H9 (cell line): ENCODE results near the gene ROBO3. TPM values are rescaled to one million over a fixed set of nuclear protein-coding genes. Genes with fewer than 3 reads are reported as not detected.

Experiments
- DNase-seq: peaks from one replicate; pipeline ENCODE4 v3.0.0-alpha.2; 2017
- H2AFZ ChIP-seq: one replicate; pipeline ENCODE4 v1.6.1; 2013; ENCODE audit warnings: mild to moderate bottlenecking, low read length, control low read depth, moderate library complexity
- H2AK5ac ChIP-seq: 2 replicates; pipeline ENCODE4 v1.6.1; 2013; ENCODE audit warnings: low read length, control low read depth, mixed read lengths; ENCODE audit not compliant: insufficient read length
- H2BK120ac ChIP-seq: one replicate; pipeline ENCODE4 v1.6.1; 2013; ENCODE audit warnings: low read depth, mild to moderate bottlenecking, low read length, control low read depth, inconsistent platforms; ENCODE audit not compliant: poor library complexity, severe bottlenecking
- H2BK12ac ChIP-seq: 2 replicates; pipeline ENCODE4 v1.6.1; 2013; ENCODE audit warnings: low read length, control low read depth, mixed read lengths, low read depth; ENCODE audit not compliant: insufficient read length
- H2BK15ac ChIP-seq: 2 replicates; pipeline ENCODE4 v1.6.1; 2013; ENCODE audit warnings: low read depth, low read length, control low read depth
- H2BK20ac ChIP-seq: one replicate; pipeline ENCODE4 v1.6.1; 2013; ENCODE audit warnings: low read depth, mild to moderate bottlenecking, low read length, control low read depth, inconsistent platforms; ENCODE audit not compliant: poor library complexity, severe bottlenecking
- H2BK5ac ChIP-seq: 2 replicates; pipeline ENCODE4 v1.6.1; 2013; ENCODE audit warnings: low read length, control low read depth, mixed read lengths; ENCODE audit not compliant: insufficient read length
- H3K14ac ChIP-seq: 2 replicates; pipeline ENCODE4 v1.6.1; 2013; ENCODE audit warnings: low read length, control low read depth; ENCODE audit not compliant: insufficient read depth
- H3K18ac ChIP-seq: 2 replicates; pipeline ENCODE4 v1.6.1; 2013; ENCODE audit warnings: low read depth, mild to moderate bottlenecking, mixed read lengths, low read length, control low read depth; ENCODE audit not compliant: insufficient read length
- H3K23ac ChIP-seq: 2 replicates; pipeline ENCODE4 v1.6.1; 2013; ENCODE audit warnings: low read length, control low read depth, mixed read lengths, low read depth; ENCODE audit not compliant: insufficient read length
- H3K23me2 ChIP-seq: 2 replicates; pipeline ENCODE4 v1.6.1; 2013; ENCODE audit warnings: low read depth, mild to moderate bottlenecking, mixed read lengths, low read length, control low read depth; ENCODE audit not compliant: insufficient read length, poor library complexity, severe bottlenecking
- H3K27ac ChIP-seq: 2 replicates; pipeline ENCODE4 v1.5.1; 2013; ENCODE audit warnings: low read length, control low read depth, mixed read lengths, low read depth; ENCODE audit not compliant: insufficient read length
- H3K27me3 ChIP-seq: 2 replicates; pipeline ENCODE4 v1.6.1; 2013; ENCODE audit warnings: low read length, control low read depth, inconsistent platforms; ENCODE audit not compliant: insufficient read depth
- H3K4ac ChIP-seq: 2 replicates; pipeline ENCODE4 v1.6.1; 2013; ENCODE audit warnings: low read depth, mild to moderate bottlenecking, control low read depth, inconsistent platforms, low read length, moderate library complexity
- H3K4me1 ChIP-seq: 2 replicates; pipeline ENCODE4 v1.6.1; 2013; ENCODE audit warnings: low read length, control low read depth, inconsistent platforms; ENCODE audit not compliant: insufficient read depth
- H3K4me2 ChIP-seq: 2 replicates; pipeline ENCODE4 v1.6.1; 2013; ENCODE audit warnings: low read length, control low read depth, mixed read lengths; ENCODE audit not compliant: insufficient read length, insufficient read depth
- H3K56ac ChIP-seq: 2 replicates; pipeline ENCODE4 v1.6.1; 2013; ENCODE audit warnings: low read depth, mild to moderate bottlenecking, mixed read lengths, low read length, control low read depth; ENCODE audit not compliant: insufficient read length
- H3K79me1 ChIP-seq: 2 replicates; pipeline ENCODE4 v1.6.1; 2013; ENCODE audit warnings: low read depth, mild to moderate bottlenecking, moderate library complexity, low read length, control low read depth, inconsistent platforms; ENCODE audit not compliant: insufficient read depth, poor library complexity, severe bottlenecking
- H3K79me2 ChIP-seq: 2 replicates; pipeline ENCODE4 v1.6.1; 2013; ENCODE audit warnings: low read length, control low read depth, inconsistent platforms; ENCODE audit not compliant: insufficient read depth
- H3K9ac ChIP-seq: 2 replicates; pipeline ENCODE4 v1.6.1; 2013; ENCODE audit warnings: low read length, control low read depth, mixed read lengths; ENCODE audit not compliant: insufficient read length; ENCODE audit errors: extremely low read depth
- H3K9me3 ChIP-seq: one replicate; pipeline ENCODE4 v1.6.1; 2013; ENCODE audit warnings: low read depth, low read length, inconsistent platforms; ENCODE audit not compliant: control insufficient read depth
- H3T11ph ChIP-seq: one replicate; pipeline ENCODE4 v1.6.1; 2013; ENCODE audit warnings: mild to moderate bottlenecking, low read length, control low read depth, inconsistent platforms
- H4K20me1 ChIP-seq: one replicate; pipeline ENCODE4 v1.6.1; 2013; ENCODE audit not compliant: control insufficient read depth, insufficient read length, insufficient read depth
- H4K5ac ChIP-seq: 2 replicates; pipeline ENCODE4 v1.6.1; 2013; ENCODE audit warnings: low read depth, mild to moderate bottlenecking, mixed read lengths, low read length, control low read depth; ENCODE audit not compliant: insufficient read length
- H4K8ac ChIP-seq: replicated peaks from 2 replicates; pipeline ENCODE4 v1.6.1; 2013; ENCODE audit warnings: low read length, control low read depth, mixed read lengths, low read depth; ENCODE audit not compliant: insufficient read length
- H4K91ac ChIP-seq: 2 replicates; pipeline ENCODE4 v1.6.1; 2013; ENCODE audit warnings: low read depth, mild to moderate bottlenecking, moderate library complexity, mixed read lengths, low read length, control low read depth; ENCODE audit not compliant: insufficient read length
- H3K27ac Mint-ChIP-seq, 3 experiments: 2 replicates in 2 of 3; 3 replicates in 1 of 3; pipeline ENCODE4 v1.8.0; 2020 to 2021; ENCODE audit warnings: mixed read lengths in 3 of 3, mild to moderate bottlenecking in 1 of 3, moderate library complexity in 1 of 3
- H3K27me3 Mint-ChIP-seq: 2 replicates; pipeline ENCODE4 v1.8.0; 2021; ENCODE audit warnings: low read depth, mild to moderate bottlenecking, moderate library complexity, mixed read lengths
- H3K36me3 Mint-ChIP-seq, 3 experiments: 2 replicates in 2 of 3; 3 replicates in 1 of 3; pipeline ENCODE4 v1.8.0; 2020 to 2021; ENCODE audit warnings: low read depth in 3 of 3, mixed read lengths in 3 of 3; ENCODE audit not compliant: insufficient read depth in 1 of 3
- H3K4me1 Mint-ChIP-seq, 2 experiments: 2 replicates each; pipeline ENCODE4 v1.8.0; 2020; ENCODE audit warnings: mixed read lengths in 2 of 2
- H3K4me3 Mint-ChIP-seq, 2 experiments: 2 replicates in 1 of 2; 3 replicates in 1 of 2; pipeline ENCODE4 v1.8.0; 2020 to 2021; ENCODE audit warnings: mild to moderate bottlenecking in 2 of 2, mixed read lengths in 2 of 2, moderate library complexity in 1 of 2
- H3K9me3 Mint-ChIP-seq, 2 experiments: 2 replicates in 1 of 2; 3 replicates in 1 of 2; pipeline ENCODE4 v1.8.0; 2020; ENCODE audit warnings: mild to moderate bottlenecking in 2 of 2, mixed read lengths in 2 of 2, moderate library complexity in 1 of 2
- CTCF ChIP-seq: fragments of 200-600 bp; sonication (generic); conservative IDR thresholded peaks from 3 replicates; pipeline ENCODE4 v1.8.0; 2021; ENCODE audit warnings: antibody characterized with exemption, mild to moderate bottlenecking
- WGBS: extraction: QIAGEN DNeasy Blood & Tissue Kit; methylation state at CpG from one replicate; pipeline ENCODE4 v1.1.7; 2013; ENCODE audit warnings: missing lambda C conversion rate, low lambda C conversion rate, mixed read lengths; ENCODE audit not compliant: insufficient read length; ENCODE audit errors: extremely low coverage; 5-methylcytosine and 5-hydroxymethylcytosine counted together
- total RNA-seq: library from RNA; stranded (reverse); gene quantifications from 2 replicates; pipeline ENCODE4 v1.2.1, GENCODE V29; 2021

The ROBO3 gene
- total RNA-seq, 1 experiment from 2014 or later = 12.6 TPM

- Histone ChIP-seq H4K8ac (no peak overlapping the region), H2BK120ac (no peak overlapping the region), H3K18ac (no peak overlapping the region), H3K9me3 (no peaks in the 10 kb centered on the region), H3K9ac (no peak overlapping the region), H3K79me2 (no peaks in the 10 kb centered on the region), H4K5ac (no peak overlapping the region), H2BK5ac (no peak overlapping the region), H2AFZ (no peak overlapping the region), H2BK20ac (no peak overlapping the region), H3K4me2 (no peak overlapping the region), H2BK12ac (no peak overlapping the region), H3K14ac (no peak overlapping the region; the same call in 1 of the 2 replicates), H3K56ac (no peak overlapping the region), H4K20me1 (no peaks in the 10 kb centered on the region), H3K79me1 (no peaks in the 10 kb centered on the region), H3T11ph (no peak overlapping the region), H3K4ac (no peak overlapping the region), H3K23ac (no peak overlapping the region), H2BK15ac (no peak overlapping the region), H4K91ac (no peak overlapping the region), H3K23me2 (no peaks in the 10 kb centered on the region), H3K27me3 (no peaks in the 10 kb centered on the region), H2AK5ac (no peak overlapping the region), H3K27ac (no peak overlapping the region), H3K4me1 (peaks cover 2% of the 10 kb centered on the region; the same call in 1 of the 2 replicates)
- Mint-ChIP-seq H3K27ac (no peak overlapping the region; a peak in 1 of 7 replicates), H3K9me3 (no peaks in the 10 kb centered on the region), H3K27me3 (peaks cover 16% of the 10 kb centered on the region), H3K4me3 (no peak overlapping the region), H3K4me1 (peaks cover 12 to 15% of the 10 kb centered on the region in 2 experiments), H3K36me3 (no peaks in the 10 kb centered on the region)
- WGBS = no CpG with 5 or more reads among the region's 14 CpGs
- TF ChIP-seq CTCF = no peak
- no peak for DNase-seq
Observed at GRCh38 chr11:124893781-124894401, 28.7 kb downstream of the ROBO3 start.
